Bronchial epithelial cell (primary cell): ENCODE measurements around the gene NELL2. TPM values are rescaled to one million over a fixed set of nuclear protein-coding genes. Genes with fewer than 3 reads are reported as not detected.
"Not testable (repeated sequence)": the region's sequence is repeated elsewhere in the genome, so short reads cannot be mapped to it uniquely, and the experiment has no call there.

ENCODE experiments used
- DNase-seq: peaks from one replicate; pipeline ENCODE4 v3.0.0-alpha.2; 2010; ENCODE audit warnings: low read depth
- FAIRE-seq: peaks from 2 replicates; lab custom pipeline; 2011; peaks lifted over from hg19 to GRCh38; lab: Jason Lieb, UNC
- H3K27me3 ChIP-seq: 2 replicates; pipeline ENCODE4 v1.5.1; 2011; ENCODE audit warnings: low read length; ENCODE audit not compliant: control insufficient read depth, insufficient read depth
- H3K36me3 ChIP-seq: 2 replicates; pipeline ENCODE4 v1.5.1; 2011; ENCODE audit warnings: low read length; ENCODE audit not compliant: control insufficient read depth, insufficient read depth
- H3K4me3 ChIP-seq: 2 replicates; pipeline ENCODE4 v1.5.1; 2011; ENCODE audit warnings: mild to moderate bottlenecking, low read depth, low read length, control low read depth
- CTCF ChIP-seq: IDR thresholded peaks from 2 replicates; pipeline ENCODE4 v1.5.1; 2011; ENCODE audit warnings: mild to moderate bottlenecking, moderate library complexity, low read length, control low read depth, inconsistent platforms; ENCODE audit not compliant: insufficient read depth, severe bottlenecking
- total RNA-seq: library from RNA; depleted of rRNA; stranded (reverse); fragments of >200 nt; gene quantifications from 2 replicates; pipeline ENCODE4 v1.2.1, GENCODE V29; 2014

The NELL2 gene
- total RNA-seq, 1 donor from 2014 or later, result not detected

GRCh38 chr12:44833561-44833960, 42.6 kb downstream of the NELL2 start:
- no peaks in the 10 kb centered on the region for H3K27me3 ChIP-seq
- no peaks in the 10 kb centered on the region for H3K36me3 ChIP-seq
- FAIRE-seq (no peak), DNase-seq (no peak)
- TF ChIP-seq CTCF, result no peak
- no peak overlapping the region for H3K4me3 ChIP-seq

GRCh38 chr12:44830566-44831055, 45.5 kb downstream of the NELL2 start:
- no peak overlapping the region for H3K4me3 ChIP-seq
- DNase-seq, result no peak
- no peaks in the 10 kb centered on the region for H3K27me3 ChIP-seq
- no peaks in the 10 kb centered on the region for H3K36me3 ChIP-seq
- no peak for TF ChIP-seq CTCF
- no peak for FAIRE-seq

- no peak for DNase-seq
- Histone ChIP-seq H3K27me3 (no peaks in the 10 kb centered on the region), H3K4me3 (no peak overlapping the region), H3K36me3 (no peaks in the 10 kb centered on the region)
- TF ChIP-seq CTCF, result no peak
- FAIRE-seq, result no peak
These were observed 47.1 kb downstream of the NELL2 start for GRCh38 chr12:44829045-44829444.

- Histone ChIP-seq H3K27me3 (no peaks in the 10 kb centered on the region), H3K4me3 (no peak overlapping the region), H3K36me3 (no peaks in the 10 kb centered on the region)
- no peak for TF ChIP-seq CTCF
- FAIRE-seq (no peak), DNase-seq (no peak)
These were observed 48.2 kb downstream of the NELL2 start for GRCh38 chr12:44827832-44828438.

- not testable (repeated sequence) for DNase-seq, FAIRE-seq
These were observed 54.4 kb downstream of the NELL2 start for GRCh38 chr12:44821702-44822101.

GRCh38 chr12:44819884-44820283, 56.2 kb downstream of the NELL2 start:
- DNase-seq, result no peak
- no peaks in the 10 kb centered on the region for H3K27me3 ChIP-seq
- FAIRE-seq, result no peak
- H3K36me3 ChIP-seq, result no peaks in the 10 kb centered on the region
- no peak overlapping the region for H3K4me3 ChIP-seq
- TF ChIP-seq CTCF, result no peak

More at GRCh38 chr12:44821702-44822101, 54.4 kb downstream of the NELL2 start:
- not testable (repeated sequence) for H3K4me3 ChIP-seq, H3K27me3 ChIP-seq, H3K36me3 ChIP-seq
